GM18909 (cell line): ENCODE data around the gene RBBP4.
"Not testable (repeated sequence)": the region's sequence is repeated elsewhere in the genome, so short reads cannot be mapped to it uniquely, and the experiment has no call there.

Source experiments
- ATAC-seq: cut with Tn5 transposase; IDR thresholded peaks from one replicate; pipeline ENCODE4 v1.9.1; 2021; ENCODE audit warnings: mild to moderate bottlenecking; ENCODE audit not compliant: unreplicated experiment, poor library complexity

RBBP4 gene

GRCh38 chr1:32684167-32684811 is 33.3 kb downstream of the RBBP4 start:
- no peak for ATAC-seq

DNA sequence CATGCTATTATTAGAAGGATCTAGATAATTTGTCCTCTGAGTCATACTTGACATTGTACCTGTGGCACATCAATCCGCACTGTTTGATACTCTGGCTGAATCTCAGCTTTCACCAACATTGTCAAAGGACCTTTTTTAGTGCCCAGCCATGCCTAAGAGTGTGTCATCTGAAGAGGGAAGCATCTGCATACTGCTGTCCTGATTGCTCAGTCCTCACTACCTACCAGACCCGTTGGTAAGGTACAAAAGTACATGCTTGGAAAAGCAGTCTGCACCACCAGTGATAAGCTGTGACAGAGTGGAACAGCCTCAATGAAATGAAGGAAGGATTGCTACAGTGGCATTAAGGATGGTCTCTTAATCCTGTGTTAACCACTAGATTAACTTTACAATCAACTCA is 34.5 kb downstream of the RBBP4 start:
- no peak for ATAC-seq

- ATAC-seq: no peak
These were observed 35.4 kb downstream of the RBBP4 start for GRCh38 chr1:32686387-32686786.

DNA sequence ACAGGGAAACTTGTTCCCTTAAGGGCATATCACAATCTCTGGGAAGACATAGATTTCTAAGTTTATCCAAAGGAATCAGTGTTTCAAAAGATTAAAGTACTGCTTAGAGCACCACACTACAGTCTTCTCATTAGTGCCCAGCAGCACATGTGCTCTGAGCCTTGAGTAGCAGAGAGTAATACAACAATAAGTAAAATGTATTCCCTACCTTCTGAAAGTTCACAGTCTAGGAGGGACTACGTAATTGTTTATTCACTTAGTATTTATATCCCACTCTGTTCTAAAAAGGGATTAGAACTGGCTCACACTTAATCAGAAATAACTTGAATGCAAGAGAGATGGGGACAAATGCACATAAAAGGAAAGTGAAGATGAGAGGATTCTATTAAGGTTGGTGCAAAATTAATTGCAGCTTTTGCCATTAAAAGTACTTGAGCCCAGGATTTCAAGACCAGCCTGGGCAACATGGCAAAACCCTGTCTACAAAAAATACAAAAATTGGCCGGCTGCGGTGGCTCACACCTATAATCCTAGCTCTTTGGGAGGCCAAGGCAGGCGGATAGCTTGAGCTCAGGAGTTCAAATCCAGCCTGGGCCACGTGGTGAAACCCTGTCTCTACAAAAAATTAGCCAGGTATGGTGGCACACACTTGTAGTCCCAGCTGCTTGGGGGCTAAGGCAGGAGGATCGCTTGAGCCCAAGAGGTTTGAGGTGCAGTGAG is 42.6 kb downstream of the RBBP4 start:
- no peak for ATAC-seq

DNA sequence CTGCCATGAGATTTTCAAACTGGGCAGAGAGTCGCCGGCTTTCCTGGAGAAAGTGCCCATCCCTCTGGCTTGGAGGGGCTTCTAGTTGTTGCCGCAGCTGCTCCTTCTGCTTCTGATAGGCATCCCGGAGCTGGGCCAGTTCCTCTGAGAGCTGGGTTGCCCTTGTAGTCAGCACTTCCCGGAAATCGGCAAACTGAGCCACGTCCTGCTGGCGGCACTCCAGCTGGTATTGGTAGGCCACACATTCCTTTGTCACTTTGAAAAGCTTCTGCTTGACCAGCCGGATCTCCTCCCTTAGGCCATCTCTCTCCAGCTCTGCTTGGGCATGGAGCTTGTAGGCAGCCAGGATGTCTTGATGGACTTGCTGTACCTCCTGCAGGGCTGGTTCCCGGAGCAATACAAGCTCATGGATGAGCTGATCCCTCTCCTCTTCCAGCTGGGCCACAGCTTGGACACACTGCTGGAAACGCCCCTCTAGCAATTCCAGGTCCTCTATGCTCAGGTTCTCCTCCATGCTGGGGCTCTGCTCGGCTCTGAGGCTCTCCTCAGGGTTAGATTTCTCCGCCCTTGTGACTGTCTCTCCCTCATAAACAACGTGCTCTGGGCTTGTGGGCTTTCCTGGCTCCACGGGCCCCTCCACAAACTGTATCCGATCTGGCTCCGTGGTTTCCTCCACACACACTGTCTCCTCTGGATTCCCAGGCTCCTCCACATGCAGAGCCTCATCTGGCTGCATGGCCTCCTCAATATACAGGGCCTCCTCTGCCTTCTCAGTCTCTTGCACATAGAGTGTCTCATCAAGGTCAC is 44.3 kb downstream of the RBBP4 start:
- no peak for ATAC-seq

GRCh38 chr1:32696041-32696440 is 45.0 kb downstream of the RBBP4 start:
- no peak for ATAC-seq

DNA sequence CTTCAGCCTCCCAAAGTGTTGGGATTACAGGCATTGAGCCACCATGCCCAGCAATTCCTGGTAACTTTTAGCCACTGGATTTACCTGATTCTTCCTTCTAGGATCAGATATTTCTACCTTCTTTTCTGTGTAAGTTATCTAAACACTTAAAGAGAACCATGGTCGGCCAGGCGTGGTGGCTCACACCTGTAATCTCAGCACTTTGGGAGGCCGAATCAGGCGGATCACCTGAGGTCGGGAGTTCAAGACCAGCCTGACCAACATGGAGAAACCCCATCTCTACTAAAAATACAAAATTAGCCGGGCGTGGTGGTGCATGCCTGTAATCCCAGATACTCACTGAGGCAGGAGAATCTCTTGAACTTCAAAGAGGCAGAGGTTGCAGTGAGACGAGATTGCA is 46.0 kb downstream of the RBBP4 start:
- ATAC-seq: not testable (repeated sequence)

DNA sequence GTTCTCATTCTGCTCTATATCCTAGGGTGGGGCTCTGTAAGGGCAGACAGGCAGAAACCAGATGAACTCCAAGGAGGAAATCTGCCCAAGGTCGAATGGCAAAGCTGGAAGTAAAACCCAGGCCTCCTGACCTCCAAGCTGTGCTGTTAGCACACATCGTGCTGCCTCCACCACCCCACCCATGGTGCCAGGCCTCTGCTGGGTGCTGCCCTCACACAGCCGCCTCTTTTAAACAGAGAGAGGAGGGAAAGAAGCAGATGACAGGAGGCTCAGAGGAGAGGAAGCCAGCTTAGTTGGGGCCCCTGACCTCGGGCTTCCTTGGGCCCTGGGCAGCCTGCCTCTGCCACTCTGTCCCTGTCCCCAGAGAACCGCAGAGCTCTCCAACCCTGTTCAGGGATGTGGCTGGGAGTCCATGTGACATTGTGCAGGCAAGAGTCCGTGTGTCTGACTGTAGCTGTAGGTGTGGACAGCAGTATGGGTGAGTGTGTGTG is 50.5 kb downstream of the RBBP4 start:
- ATAC-seq: no peak

GRCh38 chr1:32701951-32702598 is 51.1 kb downstream of the RBBP4 start:
- no peak for ATAC-seq

GRCh38 chr1:32702599-32703478 is 51.8 kb downstream of the RBBP4 start, which contains the start of gene SYNC:
Gene SYNC (minus strand): TSS chr1:32702770. CDS start chr1:32702660, 110 bp downstream.
- no peak for ATAC-seq

- ATAC-seq: no peak
These were observed 52.7 kb downstream of the RBBP4 start for GRCh38 chr1:32703479-32704291.

- ATAC-seq: no peak
These were observed 54.5 kb downstream of the RBBP4 start for GRCh38 chr1:32705516-32705915.

- ATAC-seq: no peak
These were observed 55.5 kb downstream of the RBBP4 start for GRCh38 chr1:32706491-32706890.

DNA sequence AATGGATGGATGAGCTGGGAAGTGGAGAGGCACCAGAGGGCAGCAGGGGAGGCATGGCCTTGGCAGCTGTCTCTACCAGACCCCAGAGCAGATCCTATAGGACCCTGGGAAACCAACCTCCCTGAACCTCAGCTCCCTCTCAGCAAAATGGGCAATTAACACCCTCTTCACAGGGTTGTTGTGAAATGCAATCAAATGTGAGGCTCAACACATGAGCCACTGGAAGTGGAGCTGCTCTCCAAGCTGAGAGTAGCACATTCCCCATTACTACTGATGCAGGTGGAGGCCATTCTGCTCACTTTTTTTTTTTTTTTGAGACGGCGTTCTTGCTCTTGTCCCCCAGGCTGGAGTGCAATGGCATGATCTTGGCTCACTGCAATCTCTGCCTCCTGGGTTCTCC is 58.1 kb downstream of the RBBP4 start:
- ATAC-seq: no peak

DNA sequence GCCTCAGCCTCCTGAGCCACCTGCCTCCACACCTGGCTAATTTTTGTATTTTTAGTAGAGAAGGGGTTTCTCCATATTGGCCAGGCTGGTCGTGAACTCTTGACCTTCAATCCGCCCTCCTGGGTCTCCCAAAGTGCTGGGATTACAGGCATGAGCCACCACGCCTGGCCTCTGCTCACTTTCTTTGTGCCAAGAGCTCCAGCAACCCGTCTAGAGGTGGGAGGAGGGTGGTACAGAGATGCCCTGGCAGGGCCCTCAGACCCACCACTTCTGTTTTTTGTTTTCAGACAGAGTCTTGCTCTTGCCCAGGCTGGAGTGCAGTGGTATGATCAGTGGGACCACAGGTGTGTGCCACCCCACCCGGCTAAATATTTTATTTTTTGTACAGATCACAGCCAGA is 58.5 kb downstream of the RBBP4 start:
- ATAC-seq: no peak

GRCh38 chr1:32711221-32711620 is 60.2 kb downstream of the RBBP4 start:
- not testable (repeated sequence) for ATAC-seq

GRCh38 chr1:32713081-32713480 is 62.1 kb downstream of the RBBP4 start:
- no peak for ATAC-seq

DNA sequence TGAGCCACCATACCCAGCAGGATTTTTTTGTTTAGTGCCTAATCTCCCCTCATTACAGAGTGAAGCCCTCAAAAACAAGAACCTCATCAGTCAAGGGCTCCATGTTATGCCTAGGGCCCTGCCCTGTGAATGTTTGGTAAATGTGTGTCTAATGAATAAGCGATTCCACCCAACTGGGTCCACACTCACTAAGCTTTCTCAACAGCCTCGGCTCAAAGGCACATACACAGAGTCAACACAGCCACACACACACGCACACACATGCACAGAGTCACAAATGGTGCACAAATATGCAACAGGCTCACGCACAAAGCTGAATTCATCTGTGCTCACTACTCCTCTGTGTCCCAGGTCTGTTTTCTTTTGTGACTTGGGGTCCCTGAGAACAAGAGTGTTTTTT is 63.3 kb downstream of the RBBP4 start:
- ATAC-seq: no peak

DNA sequence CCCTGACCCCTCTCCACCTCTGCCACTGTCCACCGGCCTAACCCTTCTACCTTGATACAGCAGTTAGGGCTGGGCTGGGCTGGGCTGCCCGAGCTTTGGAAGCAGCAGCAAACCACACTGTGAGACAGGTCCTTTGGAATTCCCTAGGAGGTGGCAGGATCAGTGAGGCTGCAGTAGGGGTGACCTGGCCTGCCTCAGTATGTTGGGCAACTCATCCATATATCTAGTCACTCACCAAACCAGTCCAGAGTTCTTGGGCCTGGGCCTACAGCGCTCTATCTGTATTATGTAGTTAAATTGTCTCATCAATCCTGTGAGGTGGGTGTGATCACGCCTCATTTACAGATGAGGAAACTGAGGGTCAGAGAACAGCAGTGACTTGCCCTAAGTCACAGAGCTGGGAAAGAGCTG is 64.9 kb downstream of the RBBP4 start:
- no peak for ATAC-seq
